HG03342 (cell line): Measurements from ENCODE around the gene DEK.

Experiments
- ATAC-seq: cut with Tn5 transposase; IDR thresholded peaks from one replicate; pipeline ENCODE4 v1.9.1; 2021; ENCODE audit warnings: mild to moderate bottlenecking, moderate library complexity; ENCODE audit not compliant: unreplicated experiment

The DEK gene

GRCh38 chr6:18266523-18266912, 2.2 kb upstream of the DEK start:
- ATAC-seq, result no peak

GRCh38 chr6:18265787-18266522, 1.6 kb upstream of the DEK start:
- ATAC-seq, result no peak

- ATAC-seq, result no peak
These were observed 620 bp upstream of the DEK start for GRCh38 chr6:18264923-18265377.

- peak; percentile 5 for ATAC-seq
These were observed 712 bp downstream of the DEK start for GRCh38 chr6:18263418-18264218.

- ATAC-seq, result peak; percentile 60
These were observed 1.5 kb downstream of the DEK start for GRCh38 chr6:18262702-18263417.

GRCh38 chr6:18261877-18262276, 2.5 kb downstream of the DEK start:
- no peak for ATAC-seq

GRCh38 chr6:18260448-18261106, 3.8 kb downstream of the DEK start:
- peak; percentile 42 for ATAC-seq

GRCh38 chr6:18259675-18260447, 4.5 kb downstream of the DEK start:
- no peak for ATAC-seq

GRCh38 chr6:18254793-18255192, 9.5 kb downstream of the DEK start:
- no peak for ATAC-seq

GRCh38 chr6:18253635-18254034, 10.7 kb downstream of the DEK start:
- ATAC-seq, result no peak

GRCh38 chr6:18249271-18249670, 15.1 kb downstream of the DEK start:
- ATAC-seq, result no peak

GRCh38 chr6:18248698-18249097, 15.6 kb downstream of the DEK start:
- ATAC-seq, result no peak

- no peak for ATAC-seq
These were observed 17.3 kb downstream of the DEK start for GRCh38 chr6:18247002-18247401.

GRCh38 chr6:18246205-18246604, 18.1 kb downstream of the DEK start:
- no peak for ATAC-seq

- peak; percentile 60 for ATAC-seq
These were observed 18.7 kb downstream of the DEK start for GRCh38 chr6:18245642-18246041.

GRCh38 chr6:18245079-18245478, 19.3 kb downstream of the DEK start:
- no peak for ATAC-seq

GRCh38 chr6:18244251-18244650, 20.1 kb downstream of the DEK start:
- ATAC-seq, result no peak

GRCh38 chr6:18243302-18243893, 20.9 kb downstream of the DEK start:
- ATAC-seq, result no peak

GRCh38 chr6:18242062-18242851, 22.1 kb downstream of the DEK start:
- ATAC-seq, result no peak
